ENCODE results near the gene INHA.

INHA gene

DNA sequence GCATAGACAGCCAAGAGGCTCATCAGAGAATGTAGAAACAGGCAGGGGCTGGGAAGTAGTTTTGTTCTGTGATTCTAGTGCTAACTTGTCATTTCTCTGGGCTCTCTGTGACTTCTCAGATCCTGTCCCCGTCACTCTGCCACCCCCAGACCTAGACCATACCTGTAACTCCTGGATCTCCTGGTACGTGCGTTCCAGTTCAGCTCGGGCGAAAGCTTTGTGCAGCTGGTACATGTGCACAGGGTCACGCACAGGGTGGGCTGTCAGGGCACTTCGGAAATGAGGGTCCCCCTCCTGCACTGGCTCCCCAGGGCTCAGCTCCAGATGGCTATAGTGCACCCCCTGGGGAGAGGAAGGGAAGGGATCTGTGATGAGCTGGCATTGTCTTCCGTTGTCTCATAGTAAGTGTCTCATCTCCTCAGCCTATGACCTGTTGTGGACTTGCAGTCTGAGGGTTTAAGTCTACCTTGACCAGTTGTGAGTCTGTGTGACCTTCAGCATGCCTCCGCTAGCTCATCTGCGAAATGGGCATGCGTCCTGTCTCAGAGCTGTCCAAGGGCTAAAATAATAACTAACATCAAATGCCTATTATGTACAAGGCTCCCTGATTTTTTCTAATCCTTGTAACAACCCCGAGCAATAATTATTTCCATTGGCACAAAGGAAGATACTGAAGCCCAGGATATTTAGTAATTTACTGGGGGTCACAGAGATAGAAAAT, 31.2 kb upstream of the INHA start:
- DNase-seq: no peak

DNA sequence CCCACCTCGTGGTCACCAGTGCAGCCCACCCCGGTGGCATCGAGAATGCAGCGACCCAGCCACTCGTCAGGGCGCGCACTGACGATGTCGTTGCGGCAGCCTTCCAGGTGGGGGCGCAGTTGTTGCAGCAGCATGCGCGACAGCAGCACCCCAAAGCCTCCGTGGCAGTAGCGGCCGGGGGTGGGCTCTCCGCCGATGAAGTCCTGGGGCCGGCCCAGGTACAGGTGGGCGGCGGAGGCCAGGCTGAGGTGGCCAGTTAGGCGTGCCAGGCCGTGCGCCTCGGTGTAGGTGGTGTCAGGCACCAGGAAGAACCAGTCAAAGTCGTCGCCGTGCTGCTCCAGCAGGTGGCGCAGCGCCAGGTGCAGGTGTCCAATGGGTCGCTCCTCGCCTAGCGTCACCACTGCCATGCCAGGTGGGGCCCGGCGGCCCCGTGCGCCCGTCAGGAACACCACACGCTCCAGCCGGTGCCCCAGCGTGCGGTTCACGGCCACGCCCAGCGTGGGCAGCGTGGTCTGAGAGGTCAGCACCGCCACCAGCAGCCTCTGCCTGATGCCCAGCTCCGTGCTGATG, 30.4 kb upstream of the INHA start:
- DNase-seq: peak; percentile 72

DNA sequence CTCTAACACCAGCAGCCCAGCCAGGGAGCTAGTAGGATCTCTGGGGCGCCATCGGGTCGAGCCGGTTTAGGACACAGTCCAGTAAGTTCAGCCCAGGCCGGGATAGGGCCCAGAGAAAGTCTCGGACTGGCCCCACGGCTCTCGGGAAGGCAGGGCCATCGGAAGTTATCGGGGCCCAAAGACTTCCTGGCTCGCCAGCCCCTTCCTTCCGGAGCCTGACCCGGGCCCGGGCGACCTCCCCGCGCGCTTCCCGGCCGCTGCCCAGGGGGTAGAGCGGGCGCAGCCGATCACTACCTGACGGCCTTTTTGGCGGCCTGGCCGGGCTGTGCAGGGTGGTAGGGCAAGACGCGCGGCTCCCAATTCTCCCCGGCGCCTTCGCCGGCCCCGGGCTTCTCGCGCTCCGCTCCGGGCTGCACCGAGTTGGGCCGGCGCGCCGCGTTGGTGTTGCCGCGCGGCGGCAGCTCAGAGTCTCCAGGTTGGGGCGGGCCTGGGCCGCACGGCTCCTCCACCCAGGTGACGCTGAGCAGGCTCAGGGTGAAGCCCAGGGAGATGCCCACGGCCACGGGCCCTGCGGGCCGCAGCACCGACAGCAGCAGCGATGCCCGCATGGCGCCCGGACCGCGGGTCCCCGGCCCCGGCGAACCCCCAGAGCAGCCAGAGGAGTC, 29.0 kb upstream of the INHA start:
- no peak for DNase-seq

DNA sequence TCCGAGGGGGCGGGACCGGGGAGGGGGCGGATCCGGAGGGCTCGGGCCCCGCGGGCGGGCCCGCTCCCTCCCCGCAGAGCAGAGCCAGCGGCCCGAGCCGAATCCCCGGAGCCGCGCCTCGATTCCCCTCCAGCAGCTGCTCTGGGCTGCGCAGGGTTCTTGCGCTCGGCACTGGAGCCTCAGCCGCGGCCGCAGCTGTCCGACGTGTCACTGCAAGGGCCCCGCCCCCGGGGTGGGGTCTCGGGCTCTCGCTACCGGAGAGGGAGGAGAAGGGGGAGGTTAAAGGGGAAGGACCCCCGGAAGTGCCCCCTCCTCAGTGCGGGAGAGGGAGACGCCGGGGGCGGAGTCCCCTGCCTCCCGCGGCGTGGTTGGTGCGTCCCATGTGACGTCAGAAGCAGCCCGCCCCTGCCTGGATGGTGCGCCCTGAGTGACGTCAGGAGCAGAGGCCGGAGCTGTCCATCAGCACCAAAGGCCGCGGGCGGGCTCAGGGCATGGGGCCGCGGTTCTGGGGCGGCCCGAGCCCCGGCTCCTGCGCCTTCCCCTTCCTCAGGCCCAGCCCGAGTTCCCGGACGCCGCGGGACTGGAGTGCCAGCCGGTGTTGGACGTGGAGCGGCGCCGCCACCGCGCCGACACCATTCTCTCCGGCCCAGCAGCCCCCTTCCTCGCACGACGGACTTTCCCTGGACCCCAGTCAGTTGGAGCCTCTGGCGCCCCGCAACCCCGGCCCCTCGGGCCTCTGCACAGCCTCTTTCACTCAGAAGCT, 28.3 kb upstream of the INHA start, which contains the start of the genes CHPF and TMEM198:
Gene CHPF, minus strand, starts transcription at position 214 of the 763 bp plus-strand sequence. CDS start 271 bp downstream, outside the sequence.
Gene TMEM198, plus strand, starts transcription at position 433 of the 763 bp plus-strand sequence. CDS start 700 bp downstream, outside the sequence.
- DNase-seq: peak; percentile 86

DNA sequence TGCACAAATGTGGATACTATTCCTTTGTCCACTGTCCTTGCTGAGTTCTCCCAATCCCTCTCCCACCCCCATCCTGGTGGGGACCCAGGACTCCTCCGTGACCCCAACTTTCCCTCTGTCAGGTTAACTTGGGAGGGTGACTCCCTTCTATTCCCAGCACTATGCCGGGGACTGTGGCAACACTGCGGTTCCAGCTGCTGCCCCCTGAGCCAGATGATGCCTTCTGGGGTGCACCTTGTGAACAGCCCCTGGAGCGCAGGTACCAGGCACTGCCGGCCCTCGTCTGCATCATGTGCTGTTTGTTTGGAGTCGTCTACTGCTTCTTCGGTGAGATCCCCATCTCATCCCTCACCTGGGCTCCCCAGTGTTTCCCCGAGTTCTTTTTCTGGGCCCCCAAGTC, 27.5 kb upstream of the INHA start:
- no peak for DNase-seq

DNA sequence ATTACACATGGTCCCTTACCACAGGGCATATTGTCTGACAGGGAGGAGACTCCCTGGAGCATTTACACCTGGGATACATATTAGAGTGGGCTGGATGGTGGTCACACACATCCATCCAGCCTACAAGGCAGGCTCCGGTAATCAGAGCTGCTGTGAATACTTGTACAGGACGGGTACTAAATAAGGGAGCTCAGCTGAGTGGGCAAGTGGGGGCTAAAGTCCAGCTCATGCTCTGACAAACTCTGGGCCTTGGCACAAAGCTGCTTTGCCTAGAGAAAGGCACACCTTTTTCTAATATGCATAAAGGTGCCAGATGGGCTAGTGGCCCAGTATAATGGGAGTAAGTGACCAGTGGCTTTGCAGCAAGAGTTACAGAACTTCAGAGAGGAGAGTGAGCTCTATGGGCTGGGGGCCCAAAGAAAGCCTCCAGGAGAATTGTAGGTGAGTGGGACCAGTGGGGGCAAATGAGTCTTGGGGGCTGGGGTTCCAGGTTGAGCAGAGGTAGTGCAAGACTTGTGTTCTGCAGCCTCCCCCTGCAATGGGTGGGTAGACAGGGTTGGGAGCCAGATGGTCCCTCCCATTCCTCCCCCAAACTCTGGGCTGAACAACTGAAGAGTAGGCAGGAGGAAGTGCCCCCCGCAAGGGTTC, 26.7 kb upstream of the INHA start:
- DNase-seq: no peak

DNA sequence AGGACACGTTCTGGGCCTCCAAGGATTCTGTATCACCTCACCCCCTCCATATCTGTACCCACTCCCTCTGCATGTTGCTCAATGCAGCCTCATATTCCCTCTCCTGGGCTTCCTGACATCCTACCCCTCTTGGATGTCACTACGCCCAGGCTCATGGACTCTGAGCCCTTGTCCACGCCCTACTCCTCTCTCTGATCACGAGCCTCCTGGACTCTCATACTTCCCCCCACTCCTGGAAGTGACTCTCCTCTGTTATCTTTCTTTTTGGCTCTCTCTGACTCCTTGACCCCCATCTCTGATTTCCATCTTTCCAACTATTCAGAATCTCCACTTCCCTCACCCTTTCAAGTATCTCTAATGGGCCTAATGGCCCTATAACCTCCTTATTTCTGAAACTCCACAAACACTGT, 26.2 kb upstream of the INHA start:
- no peak for DNase-seq

GRCh38 chr2:219547621-219548020, 24.5 kb upstream of the INHA start:
- DNase-seq: no peak

GRCh38 chr2:219548990-219549389, 23.1 kb upstream of the INHA start:
- DNase-seq: no peak

DNA sequence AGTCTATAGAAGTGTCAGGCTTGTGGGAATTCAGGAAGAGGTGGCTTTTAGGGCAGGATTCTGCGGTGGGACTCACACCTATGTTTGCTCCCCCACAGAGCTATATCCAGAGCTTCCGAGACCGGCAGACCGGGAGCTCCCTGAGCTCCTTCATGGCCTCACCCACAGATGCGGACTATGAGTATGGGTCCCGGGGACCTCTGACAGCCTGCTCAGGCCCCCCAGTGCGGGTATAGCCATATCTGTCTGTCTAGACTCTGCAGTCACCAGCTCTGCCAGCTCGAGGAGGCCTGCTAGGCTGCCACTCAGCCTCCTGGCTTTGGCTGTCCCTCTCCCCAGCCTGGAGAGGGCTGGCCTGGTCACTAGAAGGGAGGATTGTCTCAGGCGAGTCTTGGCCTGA, 22.5 kb upstream of the INHA start:
- DNase-seq: no peak

GRCh38 chr2:219551441-219552381, 20.4 kb upstream of the INHA start:
- peak; percentile 86 for DNase-seq

DNA sequence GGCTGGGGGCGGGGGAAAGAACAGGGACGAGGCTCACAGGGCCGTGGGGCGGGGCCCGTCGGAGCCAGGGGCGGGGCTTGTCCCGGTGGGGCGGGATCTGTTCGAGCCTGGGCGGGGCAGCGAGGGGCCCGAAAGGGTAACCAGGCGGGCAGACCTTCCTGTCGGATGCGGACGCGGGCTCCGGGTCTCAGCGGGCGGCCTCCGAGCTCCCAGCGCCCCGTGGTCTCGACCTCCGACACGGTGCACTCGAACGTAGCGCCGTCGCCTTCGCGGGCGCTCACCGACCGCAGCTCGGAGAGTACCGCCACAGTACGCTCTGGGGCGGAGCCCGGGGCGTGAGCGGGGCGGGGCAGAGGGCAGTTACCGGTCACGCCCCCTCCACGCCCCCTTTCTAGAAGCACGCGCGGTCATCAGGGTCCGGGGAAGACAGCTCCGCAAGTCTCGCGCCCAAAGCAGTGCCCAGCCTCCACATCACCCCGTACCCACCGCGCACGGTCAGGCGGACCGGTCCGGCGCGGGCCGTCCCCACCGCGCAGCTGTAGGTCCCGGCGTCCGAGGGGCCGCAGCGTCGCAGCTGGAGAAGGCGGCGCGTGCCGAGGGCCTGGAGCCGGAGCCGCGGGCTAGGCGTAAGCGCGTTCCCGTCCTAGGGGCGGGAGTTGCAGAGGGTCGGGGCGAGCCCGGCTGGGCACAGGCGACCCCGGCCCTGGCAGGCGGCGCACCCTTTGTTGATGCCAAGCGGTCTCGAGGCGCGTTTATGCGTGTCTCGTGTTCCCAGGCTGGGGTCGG, 19.5 kb upstream of the INHA start:
- peak; percentile 86 for DNase-seq

DNA sequence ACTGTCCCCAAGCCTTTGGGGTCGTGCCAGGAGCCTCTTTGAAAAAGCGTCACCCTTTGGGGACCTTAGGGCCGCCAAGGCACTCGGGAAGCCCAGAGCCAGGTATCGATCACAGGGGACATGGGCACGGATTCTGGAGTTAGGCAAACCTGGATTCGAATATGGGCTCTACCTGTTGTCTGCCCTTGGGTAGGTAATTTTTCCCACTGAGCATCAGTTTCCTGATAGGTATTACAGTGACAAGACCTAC, 19.0 kb upstream of the INHA start:
- no peak for DNase-seq

DNA sequence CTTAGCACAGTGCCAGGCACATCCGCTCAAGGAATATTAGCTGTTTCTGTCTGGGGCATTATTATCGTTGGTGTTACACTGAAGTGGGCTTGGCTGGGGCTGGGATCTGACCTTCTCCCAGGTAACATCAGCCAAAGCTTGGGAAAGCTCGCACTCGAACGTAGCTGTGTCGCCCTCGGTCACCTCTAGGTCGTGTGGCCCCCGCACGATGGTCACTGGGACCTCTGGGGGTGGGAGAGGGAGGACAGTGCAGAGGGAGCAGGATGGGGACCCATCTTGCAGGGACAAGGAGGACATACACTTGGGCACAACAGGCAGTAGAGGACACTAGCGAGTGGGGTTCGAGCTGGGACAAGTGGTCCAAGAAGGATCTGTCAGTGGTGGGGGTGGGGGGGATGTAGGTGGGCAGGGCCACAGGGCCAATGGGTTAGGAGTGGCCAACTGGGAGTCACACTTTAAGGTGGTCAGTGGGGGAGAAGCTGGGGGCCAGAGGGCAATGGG, 18.6 kb upstream of the INHA start:
- no peak for DNase-seq

DNA sequence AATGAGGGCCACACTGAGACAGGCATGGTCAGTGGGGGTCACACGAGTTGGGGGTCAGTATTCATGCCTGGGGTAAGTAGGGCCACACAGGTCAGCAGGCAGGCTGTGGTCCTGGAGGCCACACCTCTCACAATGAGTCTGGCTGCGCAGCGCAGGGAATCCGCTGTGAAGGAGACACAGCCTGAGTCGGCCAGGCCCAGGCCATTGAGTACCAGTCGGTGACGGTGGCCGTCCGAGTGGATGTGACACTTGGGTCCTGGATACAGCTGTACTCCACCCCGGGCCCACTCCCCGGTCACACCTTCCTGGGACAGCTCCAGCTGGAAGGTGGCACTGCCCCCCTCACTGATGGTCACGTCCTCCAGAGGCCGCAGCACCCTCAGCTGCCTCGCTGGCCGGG, 17.8 kb upstream of the INHA start:
- DNase-seq: no peak

- no peak for DNase-seq
These were observed 16.2 kb upstream of the INHA start for GRCh38 chr2:219555956-219556355.

GRCh38 chr2:219556413-219556812, 15.7 kb upstream of the INHA start:
- DNase-seq: no peak

DNA sequence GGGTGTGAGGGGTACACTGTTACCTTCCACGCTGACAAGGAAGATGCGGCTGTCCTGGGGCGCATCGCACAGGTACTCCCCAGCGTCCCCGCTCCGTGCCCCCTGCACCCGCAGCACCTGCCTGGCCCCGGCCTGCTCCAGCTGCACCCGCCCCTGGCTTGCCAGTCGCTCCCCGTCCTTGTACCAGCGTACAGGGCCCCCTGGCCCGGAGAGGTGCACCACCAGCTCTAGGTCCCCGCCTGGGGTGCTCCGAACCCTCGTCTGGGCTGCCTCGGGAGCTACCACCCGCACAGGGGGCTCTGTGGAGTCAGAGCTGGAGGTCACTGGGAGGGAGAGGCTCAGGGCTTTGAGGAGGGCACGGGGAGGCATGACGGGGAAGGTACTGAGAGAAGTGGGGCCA, 14.8 kb upstream of the INHA start:
- DNase-seq: no peak

GRCh38 chr2:219557791-219558785, 14.0 kb upstream of the INHA start:
- no peak for DNase-seq
